ENCODE results near the gene MANEAL.

MANEAL gene, protein sequence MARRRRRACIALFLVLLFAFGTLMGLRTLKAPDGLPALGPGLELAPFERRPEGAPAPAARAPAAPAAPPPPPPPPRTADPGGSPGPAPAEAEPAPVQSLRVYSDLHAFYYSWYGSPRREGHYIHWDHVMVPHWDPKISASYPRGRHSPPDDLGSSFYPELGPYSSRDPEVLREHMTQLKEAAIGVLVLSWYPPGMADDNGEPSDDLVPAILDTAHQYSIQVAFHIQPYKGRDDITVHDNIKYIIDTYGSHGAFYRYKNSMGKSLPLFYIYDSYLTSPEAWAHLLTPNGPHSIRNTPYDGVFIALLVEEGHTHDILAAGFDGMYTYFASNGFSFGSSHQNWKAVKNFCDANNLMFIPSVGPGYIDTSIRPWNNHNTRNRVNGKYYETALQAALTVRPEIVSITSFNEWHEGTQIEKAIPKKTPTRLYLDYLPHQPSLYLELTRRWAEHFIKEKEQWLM

DNA sequence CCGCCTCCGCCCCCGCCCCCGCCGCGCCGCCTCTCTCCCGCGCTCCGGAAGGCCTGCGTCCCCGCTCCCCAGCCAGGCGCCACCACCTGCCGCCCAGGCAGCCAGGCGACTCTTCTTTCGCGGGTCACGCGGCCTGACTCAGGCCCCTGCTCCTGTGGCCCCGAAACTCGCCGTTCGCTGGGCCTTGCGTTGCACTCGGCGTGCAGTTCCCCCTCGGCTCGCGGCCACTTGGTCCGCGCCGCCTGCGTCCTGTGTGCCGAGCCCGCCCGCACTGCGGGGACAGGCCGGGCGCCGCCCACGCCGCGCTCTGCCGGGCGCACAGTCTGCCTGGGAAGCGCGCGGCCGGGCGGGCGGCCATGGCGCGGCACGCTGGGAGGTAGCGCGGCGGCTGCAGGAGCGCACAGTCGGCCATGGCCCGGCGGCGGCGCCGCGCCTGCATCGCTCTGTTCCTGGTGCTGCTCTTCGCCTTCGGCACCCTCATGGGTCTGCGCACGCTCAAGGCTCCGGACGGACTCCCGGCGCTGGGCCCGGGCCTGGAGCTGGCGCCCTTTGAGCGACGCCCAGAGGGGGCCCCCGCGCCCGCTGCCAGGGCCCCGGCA, at the start of gene MANEAL:
Gene MANEAL (plus strand): TSS at position 75 of the 599 bp plus-strand sequence. CDS start 336 bp downstream, at position 411.
- peak within 1 kb of the TSS; percentile 81 for H3K4me2 ChIP-seq (ENCODE audit: low read length)
- no peaks in the 10 kb centered on the region for H3K9me3 ChIP-seq (ENCODE audit: low read length)
- peak within 1 kb of the TSS; percentile 55 for H3K4me3 ChIP-seq (ENCODE audit: low read depth, low read length, poor library complexity, severe bottlenecking)
- no peak within 1 kb of the TSS for H3K27ac ChIP-seq (ENCODE audit: low read depth, low read length, poor library complexity, severe bottlenecking)
- H2AFZ ChIP-seq (ENCODE audit: low read length), result no peak within 1 kb of the TSS
- H3K79me2 ChIP-seq (ENCODE audit: insufficient read depth, low read length), result no peaks in the 10 kb centered on the region
- H3K9ac ChIP-seq (ENCODE audit: low read length), result peak within 1 kb of the TSS; percentile 54; the same call in 1 of the 2 replicates
- no peaks in the 10 kb centered on the region for H3K9me2 ChIP-seq (ENCODE audit: low read depth, low read length)
- no peaks in the 10 kb centered on the region for H3K36me3 ChIP-seq (ENCODE audit: insufficient read depth, low read length)
- no peaks in the 10 kb centered on the region for H4K20me1 ChIP-seq (ENCODE audit: insufficient read depth, low read length)
- no peaks in the 10 kb centered on the region for H3F3A ChIP-seq (ENCODE audit: insufficient read depth, low read length)
- H3K4me1 ChIP-seq (ENCODE audit: insufficient read depth, low read length, severe bottlenecking), result peaks cover 8% of the 10 kb centered on the region
- peaks cover 10% of the 10 kb centered on the region; the same call in 1 of the 2 replicates for H3K27me3 ChIP-seq (ENCODE audit: insufficient read depth, low read length)
- TF ChIP-seq EZH2 (IDR thresholded peaks at IDR 0.05; ENCODE audit: borderline replicate concordance, low read length), result no peak
- TF ChIP-seq, protein P1, sequence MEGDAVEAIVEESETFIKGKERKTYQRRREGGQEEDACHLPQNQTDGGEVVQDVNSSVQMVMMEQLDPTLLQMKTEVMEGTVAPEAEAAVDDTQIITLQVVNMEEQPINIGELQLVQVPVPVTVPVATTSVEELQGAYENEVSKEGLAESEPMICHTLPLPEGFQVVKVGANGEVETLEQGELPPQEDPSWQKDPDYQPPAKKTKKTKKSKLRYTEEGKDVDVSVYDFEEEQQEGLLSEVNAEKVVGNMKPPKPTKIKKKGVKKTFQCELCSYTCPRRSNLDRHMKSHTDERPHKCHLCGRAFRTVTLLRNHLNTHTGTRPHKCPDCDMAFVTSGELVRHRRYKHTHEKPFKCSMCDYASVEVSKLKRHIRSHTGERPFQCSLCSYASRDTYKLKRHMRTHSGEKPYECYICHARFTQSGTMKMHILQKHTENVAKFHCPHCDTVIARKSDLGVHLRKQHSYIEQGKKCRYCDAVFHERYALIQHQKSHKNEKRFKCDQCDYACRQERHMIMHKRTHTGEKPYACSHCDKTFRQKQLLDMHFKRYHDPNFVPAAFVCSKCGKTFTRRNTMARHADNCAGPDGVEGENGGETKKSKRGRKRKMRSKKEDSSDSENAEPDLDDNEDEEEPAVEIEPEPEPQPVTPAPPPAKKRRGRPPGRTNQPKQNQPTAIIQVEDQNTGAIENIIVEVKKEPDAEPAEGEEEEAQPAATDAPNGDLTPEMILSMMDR (IDR thresholded peaks at IDR 0.05; ENCODE audit: low read length), result no peak

DNA sequence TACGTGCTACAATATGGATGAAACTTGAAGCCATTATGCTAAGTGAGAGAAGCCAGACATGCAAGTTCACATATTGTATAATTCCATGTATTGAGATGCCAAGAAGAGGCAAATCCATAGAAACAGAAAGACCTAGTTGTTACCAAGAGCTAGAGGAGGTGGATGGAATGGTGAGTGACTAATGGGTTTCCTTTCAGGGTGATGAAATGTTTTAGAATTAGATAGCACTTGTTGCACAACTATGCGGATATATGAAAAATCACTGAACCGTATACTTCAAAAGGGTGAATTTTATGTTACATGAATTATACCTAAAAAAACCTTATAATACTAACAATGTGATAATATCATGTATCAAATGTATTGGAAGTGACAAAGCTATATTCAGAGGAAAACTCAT, 46.8 kb upstream of the MANEAL start:
- Histone ChIP-seq H3K27ac (ENCODE audit: low read depth, low read length, poor library complexity, severe bottlenecking) (no peak overlapping the region), H4K20me1 (ENCODE audit: insufficient read depth, low read length) (no peaks in the 10 kb centered on the region), H3K4me2 (ENCODE audit: low read length) (no peak overlapping the region), H3K9me2 (ENCODE audit: low read depth, low read length) (no peaks in the 10 kb centered on the region), H3K9me3 (ENCODE audit: low read length) (peaks cover 4% of the 10 kb centered on the region), H3K4me1 (ENCODE audit: insufficient read depth, low read length, severe bottlenecking) (no peaks in the 10 kb centered on the region), H3K79me2 (ENCODE audit: insufficient read depth, low read length) (no peaks in the 10 kb centered on the region), H3K27me3 (ENCODE audit: insufficient read depth, low read length) (no peaks in the 10 kb centered on the region), H3K4me3 (ENCODE audit: low read depth, low read length, poor library complexity, severe bottlenecking) (no peak overlapping the region), H2AFZ (ENCODE audit: low read length) (no peak overlapping the region), H3K9ac (ENCODE audit: low read length) (no peak overlapping the region), H3F3A (ENCODE audit: insufficient read depth, low read length) (no peaks in the 10 kb centered on the region), H3K36me3 (ENCODE audit: insufficient read depth, low read length) (no peaks in the 10 kb centered on the region)
- TF ChIP-seq, protein P1 (IDR thresholded peaks at IDR 0.05; ENCODE audit: low read length), result no peak
- TF ChIP-seq EZH2 (IDR thresholded peaks at IDR 0.05; ENCODE audit: borderline replicate concordance, low read length), result no peak

DNA sequence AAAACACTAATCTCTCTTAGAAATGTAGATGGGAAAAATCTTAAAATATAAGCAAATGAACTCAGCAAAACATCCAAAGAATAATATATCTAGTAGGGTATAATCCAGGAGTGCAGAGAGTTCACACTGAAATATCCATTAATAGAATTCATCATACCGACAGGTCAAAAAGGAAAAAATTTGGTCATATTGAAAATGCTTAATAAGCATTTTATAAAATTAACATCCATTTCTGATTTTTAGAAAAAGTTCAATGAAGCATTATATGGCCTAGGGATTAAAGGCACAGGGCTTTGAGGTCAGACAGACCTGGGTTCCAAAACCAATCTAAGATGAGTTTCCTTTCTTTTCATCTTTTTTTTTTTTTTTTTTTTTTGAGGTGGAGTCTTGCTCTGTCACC, 45.1 kb upstream of the MANEAL start:
- Histone ChIP-seq H3K9ac (ENCODE audit: low read length) (no peak overlapping the region), H3K4me3 (ENCODE audit: low read depth, low read length, poor library complexity, severe bottlenecking) (no peak overlapping the region), H3K4me1 (ENCODE audit: insufficient read depth, low read length, severe bottlenecking) (no peaks in the 10 kb centered on the region), H3K9me3 (ENCODE audit: low read length) (peaks cover 4% of the 10 kb centered on the region), H3F3A (ENCODE audit: insufficient read depth, low read length) (no peaks in the 10 kb centered on the region), H3K27ac (ENCODE audit: low read depth, low read length, poor library complexity, severe bottlenecking) (no peak overlapping the region), H4K20me1 (ENCODE audit: insufficient read depth, low read length) (no peaks in the 10 kb centered on the region), H3K9me2 (ENCODE audit: low read depth, low read length) (no peaks in the 10 kb centered on the region), H2AFZ (ENCODE audit: low read length) (no peak overlapping the region), H3K4me2 (ENCODE audit: low read length) (no peak overlapping the region), H3K27me3 (ENCODE audit: insufficient read depth, low read length) (0 out of 2 replicates have a peak, but pooled peaks cover 4% of the 10 kb centered on the region), H3K79me2 (ENCODE audit: insufficient read depth, low read length) (no peaks in the 10 kb centered on the region), H3K36me3 (ENCODE audit: insufficient read depth, low read length) (no peaks in the 10 kb centered on the region)
- TF ChIP-seq, protein P1 (IDR thresholded peaks at IDR 0.05; ENCODE audit: low read length), result no peak
- TF ChIP-seq EZH2 (IDR thresholded peaks at IDR 0.05; ENCODE audit: borderline replicate concordance, low read length), result no peak
